ENCODE results near the gene GFI1. TPM values are rescaled to one million over a fixed set of nuclear protein-coding genes. Genes with fewer than 3 reads are reported as not detected.

The GFI1 gene
- total and polyA plus RNA-seq, 2 of the 8 experiments (the other 6 are each of a cell fraction or from before 2014, with no cell fraction given): 0.08 to 0.17 TPM

DNA sequence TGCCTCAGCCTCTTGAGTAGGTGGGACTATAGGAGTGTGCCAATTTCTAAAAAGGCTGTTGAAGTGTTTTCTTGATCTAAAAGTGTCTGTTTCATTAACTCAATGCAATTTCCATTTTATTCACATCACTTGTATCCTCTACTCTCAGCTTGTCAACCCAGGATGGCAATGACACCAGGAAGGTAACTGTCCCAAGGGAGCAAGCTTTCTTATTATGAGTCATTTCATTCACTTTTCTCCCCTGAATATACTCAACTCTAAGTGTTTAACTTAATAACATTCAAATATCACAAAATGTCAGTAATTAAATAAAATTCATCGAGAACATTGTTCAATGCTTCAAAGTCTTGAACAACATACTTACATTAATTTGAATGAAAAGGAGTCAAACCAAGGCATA is 22.9 kb upstream of the GFI1 start (continued):
- TF ChIP-seq RAD21 (IDR thresholded peaks at IDR 0.05 in 1 of 2, conservative IDR thresholded peaks at IDR 0.05 in 1 of 2; ENCODE audit: low read depth in 2 of 2, low read length in 2 of 2): no peak
- TF ChIP-seq BACH1 (IDR thresholded peaks at IDR 0.05; ENCODE audit: low read length): no peak
- no peak for TF ChIP-seq TAF7 (optimal IDR thresholded peaks at IDR 0.05; ENCODE audit: borderline replicate concordance, low read depth, low read length)
- TF ChIP-seq SUZ12 (IDR thresholded peaks at IDR 0.05; ENCODE audit: low read length): no peak
- TF ChIP-seq E2F6 (IDR thresholded peaks at IDR 0.05): no peak
- TF ChIP-seq ASH2L (IDR thresholded peaks at IDR 0.05; ENCODE audit: low read length): no peak

Data from H1 (cell line).